ENCODE data around the gene UNC5CL. TPM values are rescaled to one million over a fixed set of nuclear protein-coding genes. Genes with fewer than 3 reads are reported as not detected.

UNC5CL gene
- total RNA-seq, 1 experiment from 2014 or later, result 0.81 TPM

DNA sequence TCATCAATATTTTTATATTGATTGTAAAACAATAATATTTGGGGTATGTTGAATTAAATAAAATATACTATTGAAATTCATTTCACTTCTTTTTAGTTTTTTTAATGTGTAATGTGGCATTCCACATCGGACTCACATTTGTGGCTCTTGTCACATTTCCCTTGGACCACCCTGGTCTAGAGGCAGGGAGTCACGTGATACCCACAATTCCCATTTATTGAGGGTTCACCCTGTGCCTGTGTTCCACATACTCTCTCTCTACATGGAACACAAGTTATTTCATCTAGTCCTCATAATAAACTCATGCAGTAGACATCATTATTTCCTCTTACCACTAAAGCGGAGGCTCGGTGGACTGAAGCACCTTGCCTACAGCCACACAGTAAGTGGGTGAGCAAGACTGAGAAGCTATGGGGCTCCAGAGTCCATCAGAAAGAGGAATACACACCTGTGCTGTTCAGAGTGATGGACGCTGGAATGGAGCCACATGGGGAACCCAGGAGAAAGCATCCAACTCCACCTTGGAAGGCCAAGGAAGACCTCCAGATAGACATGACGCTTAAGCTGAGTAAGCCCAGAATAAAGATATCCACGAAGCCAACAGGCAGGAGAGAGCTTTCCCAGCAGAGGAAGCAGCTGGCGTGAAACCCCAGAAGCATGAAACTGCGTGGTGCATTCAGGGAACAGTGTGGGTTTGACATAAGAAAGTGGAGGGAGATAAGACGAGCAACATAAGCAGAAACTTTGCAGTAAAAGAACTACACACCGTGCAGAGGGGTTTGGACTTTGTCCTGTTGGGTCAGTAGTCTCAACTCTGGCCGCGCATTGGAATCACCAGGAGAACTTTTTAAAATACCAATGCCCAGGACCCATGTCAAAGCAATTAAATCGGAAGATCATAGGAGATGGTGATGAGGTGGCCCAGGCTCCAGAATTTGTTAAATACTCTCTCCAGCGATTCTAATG, 49.5 kb downstream of the UNC5CL start:
- no peak for DNase-seq
- H3K9me3 ChIP-seq (ENCODE audit: control insufficient read depth, low read depth, low read length), result no peaks in the 10 kb centered on the region
- H3K4me2 ChIP-seq (ENCODE audit: insufficient read depth, insufficient read length, low read length), result no peak overlapping the region
- no peaks in the 10 kb centered on the region for H3K36me3 Mint-ChIP-seq (ENCODE audit: insufficient read depth in 1 of 3, low read depth in 3 of 3)
- H2BK20ac ChIP-seq (ENCODE audit: low read depth, low read length, poor library complexity, severe bottlenecking), result no peak overlapping the region
- H3K23ac ChIP-seq (ENCODE audit: insufficient read length, low read depth, low read length), result no peak overlapping the region
- no peaks in the 10 kb centered on the region for H3K79me2 ChIP-seq (ENCODE audit: insufficient read depth, low read length)
- H3K18ac ChIP-seq (ENCODE audit: insufficient read length, low read depth, low read length), result no peak overlapping the region
- no peaks in the 10 kb centered on the region for H4K20me1 ChIP-seq (ENCODE audit: control insufficient read depth, insufficient read depth, insufficient read length)
- peaks cover 0 to 2% of the 10 kb centered on the region in 2 experiments; a peak in 1 of 5 replicates for H3K9me3 Mint-ChIP-seq
- H3K27ac ChIP-seq (ENCODE audit: insufficient read length, low read depth, low read length), result no peak overlapping the region
- H3T11ph ChIP-seq (ENCODE audit: low read length), result no peak overlapping the region
- no peak overlapping the region for H2BK5ac ChIP-seq (ENCODE audit: insufficient read length, low read length)
- no peak overlapping the region for H2BK120ac ChIP-seq (ENCODE audit: low read depth, low read length, poor library complexity, severe bottlenecking)
- H3K56ac ChIP-seq (ENCODE audit: insufficient read length, low read depth, low read length), result no peak overlapping the region
- H3K4me1 ChIP-seq (ENCODE audit: insufficient read depth, low read length), result no peaks in the 10 kb centered on the region
- peaks cover 11 to 25% of the 10 kb centered on the region in 2 experiments for H3K4me1 Mint-ChIP-seq
- no peak overlapping the region for H3K4me3 Mint-ChIP-seq
- WGBS (ENCODE audit: extremely low coverage, insufficient read length, low lambda C conversion rate), result no CpG with 5 or more reads among the region's 15 CpGs
- no peak for TF ChIP-seq CTCF (conservative IDR thresholded peaks at IDR 0.05)
- no peak overlapping the region for H2AK5ac ChIP-seq (ENCODE audit: insufficient read length, low read length)
- H4K8ac ChIP-seq (replicated peaks; ENCODE audit: insufficient read length, low read depth, low read length), result no peak overlapping the region
- no peaks in the 10 kb centered on the region for H3K27me3 ChIP-seq (ENCODE audit: insufficient read depth, low read length)
- no peaks in the 10 kb centered on the region for H3K23me2 ChIP-seq (ENCODE audit: insufficient read length, low read depth, low read length, poor library complexity, severe bottlenecking)
- no peak overlapping the region for H2BK15ac ChIP-seq (ENCODE audit: low read depth, low read length)
- H4K91ac ChIP-seq (ENCODE audit: insufficient read length, low read depth, low read length), result no peak overlapping the region
- H3K14ac ChIP-seq (ENCODE audit: insufficient read depth, low read length), result no peak overlapping the region; the same call in 1 of the 2 replicates
- no peaks in the 10 kb centered on the region for H3K79me1 ChIP-seq (ENCODE audit: insufficient read depth, low read depth, low read length, poor library complexity, severe bottlenecking)
- no peak overlapping the region for H3K4ac ChIP-seq (ENCODE audit: low read depth, low read length)
- no peak overlapping the region for H2BK12ac ChIP-seq (ENCODE audit: insufficient read length, low read depth, low read length)
- H3K27ac Mint-ChIP-seq, result no peak overlapping the region
- H2AFZ ChIP-seq (ENCODE audit: low read length), result no peak overlapping the region
- no peak overlapping the region for H4K5ac ChIP-seq (ENCODE audit: insufficient read length, low read depth, low read length)
- no peak overlapping the region for H3K9ac ChIP-seq (ENCODE audit: extremely low read depth, insufficient read length, low read length)
- H3K27me3 Mint-ChIP-seq (ENCODE audit: low read depth), result peaks cover 7% of the 10 kb centered on the region
